IMR-90 (cell line): Measurements from ENCODE around the gene COL15A1. TPM values are rescaled to one million over a fixed set of nuclear protein-coding genes. Genes with fewer than 3 reads are reported as not detected.

Source experiments
- ATAC-seq: fragments of 200-7000 bp; cut with Tn5 transposase; 2 replicates; pipeline ENCODE4 v1.9.1; 2020; ENCODE audit warnings: low read depth, mild to moderate bottlenecking, moderate library complexity
- BruUV-seq: library from RNA; stranded (reverse); fragments of 400-500 nt; replicated peaks from 2 replicates; lab custom pipeline; 2021; lab: Mats Ljungman, UMichigan
- CTCF ChIA-PET: fragments of 300-600 bp; formaldehyde crosslinking; extraction: SDS; loops from one replicate; lab custom pipeline; 2021; ENCODE audit warnings: antibody characterized with exemption; lab: Yijun Ruan, JAX
- POLR2A ChIA-PET: fragments of 300-600 bp; sonication (Branson Sonifier 250); formaldehyde crosslinking; loops from one replicate; lab custom pipeline; 2022; ENCODE audit warnings: antibody characterized with exemption; ENCODE audit not compliant: unreplicated experiment; lab: Charles Lee
- DNase-seq: peaks from one replicate; pipeline ENCODE4 v3.0.0; 2013
- H2AFZ ChIP-seq: replicated peaks from 2 replicates; pipeline ENCODE3; 2013; ENCODE audit warnings: low read length, mild to moderate bottlenecking; ENCODE audit not compliant: poor library complexity
- H2AK5ac ChIP-seq: 2 replicates; pipeline ENCODE4 v1.6.1; 2013; ENCODE audit warnings: low read depth, low read length, inconsistent platforms
- H2AK9ac ChIP-seq: replicated peaks from 2 replicates; pipeline ENCODE3; 2013; ENCODE audit warnings: mild to moderate bottlenecking, low read depth, low read length, moderate library complexity; ENCODE audit not compliant: poor library complexity
- H2BK120ac ChIP-seq: 2 replicates; pipeline ENCODE4 v1.6.1; 2013; ENCODE audit warnings: low read depth, low read length, inconsistent platforms
- H2BK15ac ChIP-seq: 3 replicates; pipeline ENCODE4 v1.6.1; 2013; ENCODE audit warnings: low read depth, low read length, inconsistent platforms
- H2BK20ac ChIP-seq: 2 replicates; pipeline ENCODE4 v1.6.1; 2013; ENCODE audit warnings: low read depth, mild to moderate bottlenecking, inconsistent platforms, low read length, moderate library complexity
- H2BK5ac ChIP-seq: 2 replicates; pipeline ENCODE4 v1.6.1; 2013; ENCODE audit warnings: mild to moderate bottlenecking, low read depth, low read length, inconsistent platforms; ENCODE audit not compliant: poor library complexity, severe bottlenecking
- H3K14ac ChIP-seq: replicated peaks from 2 replicates; pipeline ENCODE4 v1.6.1; 2013; ENCODE audit warnings: low read depth, low read length, inconsistent platforms
- H3K18ac ChIP-seq: 2 replicates; pipeline ENCODE4 v1.6.1; 2013; ENCODE audit warnings: low read depth, low read length, control low read depth
- H3K23ac ChIP-seq: 2 replicates; pipeline ENCODE4 v1.6.1; 2013; ENCODE audit warnings: low read depth, low read length, inconsistent platforms
- H3K27ac ChIP-seq: 2 replicates; pipeline ENCODE4 v1.5.1; 2013; ENCODE audit warnings: mild to moderate bottlenecking, control low read depth, low read length; ENCODE audit not compliant: insufficient read depth
- H3K27me3 ChIP-seq: 2 replicates; pipeline ENCODE4 v1.6.1; 2013; ENCODE audit warnings: low read length; ENCODE audit not compliant: control insufficient read depth, insufficient read depth
- H3K36me3 ChIP-seq: 2 replicates; pipeline ENCODE4 v1.6.1; 2013; ENCODE audit warnings: low read length, mixed read lengths; ENCODE audit not compliant: control insufficient read depth, insufficient read depth
- H3K4ac ChIP-seq: 2 replicates; pipeline ENCODE4 v1.6.1; 2013; ENCODE audit warnings: low read depth, low read length, inconsistent platforms
- H3K4me1 ChIP-seq: 2 replicates; pipeline ENCODE4 v1.6.1; 2013; ENCODE audit warnings: low read length, mixed read lengths; ENCODE audit not compliant: control insufficient read depth, insufficient read depth
- H3K4me2 ChIP-seq: 2 replicates; pipeline ENCODE4 v1.6.1; 2013; ENCODE audit warnings: low read depth, mild to moderate bottlenecking, control low read depth, low read length, moderate library complexity
- H3K4me3 ChIP-seq: 2 replicates; pipeline ENCODE4 v1.5.1; 2013; ENCODE audit warnings: low read depth, mild to moderate bottlenecking, control low read depth, low read length, moderate library complexity; ENCODE audit not compliant: insufficient read depth
- H3K56ac ChIP-seq: 2 replicates; pipeline ENCODE4 v1.6.1; 2013; ENCODE audit warnings: low read length, inconsistent platforms; ENCODE audit not compliant: insufficient read depth; ENCODE audit errors: extremely low read depth
- H3K79me1 ChIP-seq, 2 experiments: 2 replicates each; pipeline ENCODE4 v1.6.1; 2013; ENCODE audit warnings: low read length in 2 of 2, inconsistent platforms in 1 of 2, low read depth in 1 of 2
- H3K9ac ChIP-seq: 2 replicates; pipeline ENCODE4 v1.6.1; 2013; ENCODE audit warnings: low read depth, low read length, control low read depth
- H3K9me1 ChIP-seq: 2 replicates; pipeline ENCODE4 v1.6.1; 2013; ENCODE audit warnings: low read length, inconsistent platforms; ENCODE audit not compliant: insufficient read depth
- H3K9me3 ChIP-seq: 2 replicates; pipeline ENCODE4 v1.6.1; 2013; ENCODE audit warnings: low read length; ENCODE audit not compliant: control insufficient read depth, insufficient read depth
- H4K20me1 ChIP-seq: 2 replicates; pipeline ENCODE4 v1.6.1; 2013; ENCODE audit warnings: low read length, inconsistent platforms; ENCODE audit not compliant: insufficient read depth
- H4K5ac ChIP-seq: 2 replicates; pipeline ENCODE4 v1.6.1; 2013; ENCODE audit warnings: mild to moderate bottlenecking, low read depth, low read length, control low read depth
- H4K8ac ChIP-seq, 2 experiments: 2 replicates each; pipeline ENCODE4 v1.6.1; 2013; ENCODE audit warnings: low read depth in 2 of 2, low read length in 2 of 2, control low read depth in 1 of 2, inconsistent platforms in 1 of 2
- H4K91ac ChIP-seq: 2 replicates; pipeline ENCODE4 v1.6.1; 2013; ENCODE audit warnings: low read depth, low read length, inconsistent platforms; ENCODE audit not compliant: insufficient read depth
- FOS ChIP-seq: fragments of 150-350 bp; IDR thresholded peaks from 2 replicates; pipeline ENCODE4 v1.6.1; 2016; ENCODE audit warnings: low read depth, low read length
- MAFK ChIP-seq: IDR thresholded peaks from 2 replicates; pipeline ENCODE4 v1.6.1; 2012; ENCODE audit warnings: low read depth, low read length, improper control_type of control experiment
- MAZ ChIP-seq: IDR thresholded peaks from 2 replicates; pipeline ENCODE4 v1.6.1; 2012; ENCODE audit warnings: low read depth, mild to moderate bottlenecking, low read length, improper control_type of control experiment, moderate library complexity, borderline replicate concordance
- MXI1 ChIP-seq: IDR thresholded peaks from 2 replicates; pipeline ENCODE4 v1.6.1; 2012; ENCODE audit warnings: low read depth, mild to moderate bottlenecking, low read length, moderate library complexity, borderline replicate concordance
- NFE2L2 ChIP-seq: fragments of 150-350 bp; IDR thresholded peaks from 2 replicates; pipeline ENCODE4 v1.6.1; 2016; ENCODE audit warnings: low read depth, mild to moderate bottlenecking, low read length
- POLR2A ChIP-seq: IDR thresholded peaks from 2 replicates; pipeline ENCODE4 v1.6.1; 2012; ENCODE audit warnings: mild to moderate bottlenecking, low read depth, low read length
- RCOR1 ChIP-seq: IDR thresholded peaks from 2 replicates; pipeline ENCODE4 v1.6.1; 2012; ENCODE audit warnings: mild to moderate bottlenecking, low read length, improper control_type of control experiment; ENCODE audit not compliant: insufficient replicate concordance
- RFX5 ChIP-seq: IDR thresholded peaks from 2 replicates; pipeline ENCODE4 v1.8.0; 2012; ENCODE audit warnings: low read depth, mild to moderate bottlenecking, low read length, moderate library complexity
- SMC3 ChIP-seq: fragments of 150-350 bp; IDR thresholded peaks from 2 replicates; pipeline ENCODE4 v1.6.1; 2016; ENCODE audit warnings: low read depth, mild to moderate bottlenecking, antibody characterized with exemption, low read length, moderate library complexity
- WGBS, 2 experiments: methylation state at CpG; one replicate each; pipeline versions ENCODE4 v1.1.5 to v1.1.7; 2013; ENCODE audit warnings: missing lambda C conversion rate in 2 of 2; ENCODE audit not compliant: insufficient read length in 1 of 2; ENCODE audit errors: extremely low coverage in 2 of 2; 5-methylcytosine and 5-hydroxymethylcytosine counted together
- dilution Hi-C: fragments of 300-500 bp; cut with HindIII; formaldehyde crosslinking; loops from one replicate; pipeline ENCODE4 v1.14.3; 2018; ENCODE audit warnings: low sequenced_read_pairs; ENCODE audit not compliant: unreplicated experiment
- in situ Hi-C: fragments of 300-500 bp; cut with MboI; formaldehyde crosslinking; loops from 3 replicates; pipeline ENCODE4 v1.14.3; 2019; ENCODE audit warnings: low sequenced_read_pairs, inconsistent platforms, mixed read lengths
- intact Hi-C: fragments of 100-400 bp; cut with micrococcal nuclease; formaldehyde crosslinking; loops from 2 replicates; pipeline ENCODE4 v1.10.0; 2022
- polyA plus RNA-seq, 3 experiments: library from polyadenylated mRNA; depleted of rRNA; stranded (reverse); fragments of >200 nt; gene quantifications; 2 replicates each; pipeline ENCODE4 v1.2.3, GENCODE V29; 2012; ENCODE audit warnings: low replicate concordance in 1 of 3
- total RNA-seq: library from RNA; depleted of rRNA; stranded (reverse); fragments of >200 nt; gene quantifications from 2 replicates; pipeline ENCODE4 v1.2.3, GENCODE V29; 2012
- TF ChIP-seq, protein P1 (sequence below): fragments of 150-350 bp; IDR thresholded peaks from 2 replicates; pipeline ENCODE4 v1.6.1; 2016; ENCODE audit warnings: low read depth, mild to moderate bottlenecking, low read length, moderate library complexity, borderline replicate concordance
- TF ChIP-seq, protein P2 (sequence below): conservative IDR thresholded peaks from 2 replicates; pipeline ENCODE4 v1.5.1; 2012; ENCODE audit warnings: mild to moderate bottlenecking, low read depth, low read length, improper control_type of control experiment

The COL15A1 gene
- total and polyA plus RNA-seq, 2 of the 4 experiments (the other 2 are of a cell fraction): 2.2 to 3.7 TPM

DNA sequence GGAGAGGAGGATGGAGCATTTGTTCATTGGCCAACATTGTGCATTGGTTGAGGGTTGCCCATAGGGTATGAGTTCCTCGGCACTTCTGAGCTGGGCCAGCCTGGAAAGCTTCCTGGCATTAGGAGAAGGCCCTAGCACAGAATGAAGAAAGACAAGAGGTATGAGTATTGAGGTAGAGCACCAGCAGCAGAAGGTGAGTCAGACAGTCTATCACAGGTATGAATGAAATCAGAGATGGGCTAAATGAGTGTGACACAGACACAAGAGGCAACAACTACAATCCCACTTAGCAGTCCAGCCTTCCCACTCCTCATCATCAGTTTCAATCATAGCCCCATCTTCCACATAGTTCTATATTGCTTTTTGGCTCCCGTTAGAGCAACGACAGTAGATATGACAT lies 135.8 kb downstream of the COL15A1 start (continued):
- TF ChIP-seq, protein P1, sequence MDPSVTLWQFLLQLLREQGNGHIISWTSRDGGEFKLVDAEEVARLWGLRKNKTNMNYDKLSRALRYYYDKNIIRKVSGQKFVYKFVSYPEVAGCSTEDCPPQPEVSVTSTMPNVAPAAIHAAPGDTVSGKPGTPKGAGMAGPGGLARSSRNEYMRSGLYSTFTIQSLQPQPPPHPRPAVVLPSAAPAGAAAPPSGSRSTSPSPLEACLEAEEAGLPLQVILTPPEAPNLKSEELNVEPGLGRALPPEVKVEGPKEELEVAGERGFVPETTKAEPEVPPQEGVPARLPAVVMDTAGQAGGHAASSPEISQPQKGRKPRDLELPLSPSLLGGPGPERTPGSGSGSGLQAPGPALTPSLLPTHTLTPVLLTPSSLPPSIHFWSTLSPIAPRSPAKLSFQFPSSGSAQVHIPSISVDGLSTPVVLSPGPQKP: no peak
- no peak for TF ChIP-seq SMC3
- TF ChIP-seq MXI1: no peak
- TF ChIP-seq NFE2L2: no peak
- no peak for TF ChIP-seq FOS

DNA sequence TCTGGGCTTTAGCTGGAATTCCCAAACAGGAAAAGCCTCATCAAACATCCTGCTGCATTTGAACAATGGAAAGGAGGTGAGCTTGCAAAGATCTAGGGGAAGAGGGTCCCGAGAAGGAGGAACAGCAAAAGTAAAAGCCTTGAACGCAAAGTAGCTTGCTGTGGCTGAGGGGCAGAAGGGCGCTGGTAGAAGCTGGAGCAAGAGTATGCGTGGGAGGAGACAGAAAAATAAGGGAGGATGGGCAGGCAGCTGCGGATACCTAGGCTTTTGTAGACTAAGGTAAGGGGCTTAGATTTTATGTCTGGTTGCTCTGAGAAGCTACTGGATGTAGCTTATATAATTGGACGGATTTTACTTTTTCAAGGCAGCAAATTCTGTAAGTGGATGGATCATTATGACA lies 139.3 kb downstream of the COL15A1 start:
- Histone ChIP-seq H3K4me2 (no peak overlapping the region), H3K4ac (no peak overlapping the region), H2BK5ac (no peak overlapping the region), H3K56ac (no peak overlapping the region), H3K23ac (no peak overlapping the region), H2AK5ac (no peak overlapping the region), H3K36me3 (no peaks in the 10 kb centered on the region), H2BK15ac (no peak overlapping the region), H3K18ac (no peak overlapping the region), H3K27me3 (peaks cover 5% of the 10 kb centered on the region; the same call in 1 of the 2 replicates), H3K4me3 (no peak overlapping the region), H4K20me1 (no peaks in the 10 kb centered on the region), H3K4me1 (peaks cover 12% of the 10 kb centered on the region), H3K14ac (no peak overlapping the region), H3K79me1 (no peaks in the 10 kb centered on the region), H2AFZ (no peak overlapping the region), H3K9me3 (no peaks in the 10 kb centered on the region), H3K9ac (no peak overlapping the region), H3K9me1 (peaks cover 12% of the 10 kb centered on the region), H4K91ac (no peak overlapping the region), H2BK120ac (no peak overlapping the region), H2BK20ac (no peak overlapping the region), H3K27ac (no peak overlapping the region), H4K8ac (no peak overlapping the region), H2AK9ac (no peak overlapping the region), H4K5ac (no peak overlapping the region)
- dilution Hi-C loops: no loop called here
- POLR2A ChIA-PET: no interaction called here
- intact Hi-C loops: no loop called here
- DNase-seq (no peak), ATAC-seq (no peak)
- CTCF ChIA-PET: interaction anchor here (1.7 kb wide), 1 partner anchor 20 kb away, joined by 5 read pairs; no protein-coding TSS in a partner anchor
- BruUV-seq: no TSS peak
- 90% methylated on average over 4 of the region's 6 CpGs; no CpG with 5 or more reads in 1 of the 2 experiments for WGBS, 2 experiments
- no peak for TF ChIP-seq POLR2A
- no peak for TF ChIP-seq RCOR1
- TF ChIP-seq, protein P1: no peak
- no peak for TF ChIP-seq SMC3
- TF ChIP-seq, protein P2, sequence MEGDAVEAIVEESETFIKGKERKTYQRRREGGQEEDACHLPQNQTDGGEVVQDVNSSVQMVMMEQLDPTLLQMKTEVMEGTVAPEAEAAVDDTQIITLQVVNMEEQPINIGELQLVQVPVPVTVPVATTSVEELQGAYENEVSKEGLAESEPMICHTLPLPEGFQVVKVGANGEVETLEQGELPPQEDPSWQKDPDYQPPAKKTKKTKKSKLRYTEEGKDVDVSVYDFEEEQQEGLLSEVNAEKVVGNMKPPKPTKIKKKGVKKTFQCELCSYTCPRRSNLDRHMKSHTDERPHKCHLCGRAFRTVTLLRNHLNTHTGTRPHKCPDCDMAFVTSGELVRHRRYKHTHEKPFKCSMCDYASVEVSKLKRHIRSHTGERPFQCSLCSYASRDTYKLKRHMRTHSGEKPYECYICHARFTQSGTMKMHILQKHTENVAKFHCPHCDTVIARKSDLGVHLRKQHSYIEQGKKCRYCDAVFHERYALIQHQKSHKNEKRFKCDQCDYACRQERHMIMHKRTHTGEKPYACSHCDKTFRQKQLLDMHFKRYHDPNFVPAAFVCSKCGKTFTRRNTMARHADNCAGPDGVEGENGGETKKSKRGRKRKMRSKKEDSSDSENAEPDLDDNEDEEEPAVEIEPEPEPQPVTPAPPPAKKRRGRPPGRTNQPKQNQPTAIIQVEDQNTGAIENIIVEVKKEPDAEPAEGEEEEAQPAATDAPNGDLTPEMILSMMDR: no peak
- no peak for TF ChIP-seq NFE2L2
- no peak for TF ChIP-seq MAFK
- TF ChIP-seq RFX5: no peak
- TF ChIP-seq MAZ: no peak
- in situ Hi-C loops: no loop called here
